NCI-H2227 (cell line): ENCODE measurements around the gene POLR3C.
"Not testable (repeated sequence)": the region's sequence is repeated elsewhere in the genome, so short reads cannot be mapped to it uniquely, and the experiment has no call there.

ENCODE experiments used
- DNase-seq: peaks from one replicate; lab custom pipeline; 2025; ENCODE audit not compliant: unreplicated experiment; lab: John Stamatoyannopoulos, UW

The POLR3C gene

GRCh38 chr1:145822779-145823331 is 1.1 kb upstream of the POLR3C start:
- DNase-seq: not testable (repeated sequence)

- no peak for DNase-seq
Observed at GRCh38 chr1:145824499-145824842, 471 bp downstream of the POLR3C start.

GRCh38 chr1:145826030-145826429 is 2.0 kb downstream of the POLR3C start:
- DNase-seq: no peak

- no peak for DNase-seq
Observed at GRCh38 chr1:145827966-145828365, 4.0 kb downstream of the POLR3C start.

- no peak for DNase-seq
Observed at GRCh38 chr1:145828367-145829026, 4.5 kb downstream of the POLR3C start.

- DNase-seq: not testable (repeated sequence)
Observed at GRCh38 chr1:145830810-145831209, 6.8 kb downstream of the POLR3C start.

GRCh38 chr1:145837656-145838055 is 13.7 kb downstream of the POLR3C start:
- no peak for DNase-seq

GRCh38 chr1:145843031-145843430 is 19.0 kb downstream of the POLR3C start:
- no peak for DNase-seq

- DNase-seq: no peak
Observed at GRCh38 chr1:145845144-145845513, 21.1 kb downstream of the POLR3C start.

GRCh38 chr1:145845514-145846161 is 21.6 kb downstream of the POLR3C start, which contains the start of gene NUDT17:
Gene NUDT17, plus strand, starts transcription at chr1:145845630. Its CDS starts 11 bp downstream, at chr1:145845641.
- peak; percentile 88 for DNase-seq

GRCh38 chr1:145846201-145846612 is 22.2 kb downstream of the POLR3C start:
- peak; percentile 64 for DNase-seq

GRCh38 chr1:145847827-145848226 is 23.8 kb downstream of the POLR3C start:
- DNase-seq: no peak

GRCh38 chr1:145849356-145850160 is 25.6 kb downstream of the POLR3C start:
- DNase-seq: no peak

- no peak for DNase-seq
Observed at GRCh38 chr1:145855426-145855948, 31.5 kb downstream of the POLR3C start.

- DNase-seq: no peak
Observed at GRCh38 chr1:145857170-145857569, 33.2 kb downstream of the POLR3C start.

- peak; percentile 87 for DNase-seq
Observed at GRCh38 chr1:145858238-145858900, 34.4 kb downstream of the POLR3C start.

GRCh38 chr1:145858901-145859490 is 35.0 kb downstream of the POLR3C start, which contains the start of gene PIAS3:
Gene PIAS3, minus strand, starts transcription at chr1:145859081. Its CDS starts 91 bp downstream, at chr1:145858990.
- peak; percentile 97 for DNase-seq

- peak; percentile 93 for DNase-seq
Observed at GRCh38 chr1:145859491-145860023, 35.6 kb downstream of the POLR3C start.

GRCh38 chr1:145863282-145864018 is 39.5 kb downstream of the POLR3C start:
- DNase-seq: no peak
